Stimulated activated CD8-positive, alpha-beta memory T cell treated with anti-CD3 and anti-CD28 coated beads, Interleukin-12 subunit alpha, Interleukin-12 subunit beta, amount 100 ng/mL, for 1 hour (primary cell): ENCODE data around the gene PIEZO2.
"Not testable (repeated sequence)": the region's sequence is repeated elsewhere in the genome, so short reads cannot be mapped to it uniquely, and the experiment has no call there.

Experiments used
- DNase-seq: peaks from one replicate; pipeline ENCODE4 v3.0.0-alpha.2; 2020; ENCODE audit warnings: low read depth

Gene PIEZO2

GRCh38 chr18:10681581-10682367 is 467.6 kb downstream of the PIEZO2 start:
- no peak for DNase-seq

- DNase-seq, result no peak
Observed at GRCh38 chr18:10680271-10680596, 469.1 kb downstream of the PIEZO2 start.

GRCh38 chr18:10679557-10680270 is 469.7 kb downstream of the PIEZO2 start:
- no peak for DNase-seq

- no peak for DNase-seq
Observed at GRCh38 chr18:10671441-10671840, 477.9 kb downstream of the PIEZO2 start.

GRCh38 chr18:10670856-10671255 is 478.5 kb downstream of the PIEZO2 start:
- no peak for DNase-seq

GRCh38 chr18:10669441-10670100 is 479.8 kb downstream of the PIEZO2 start:
- no peak for DNase-seq

GRCh38 chr18:10663750-10664149 is 485.6 kb downstream of the PIEZO2 start:
- no peak for DNase-seq

- DNase-seq, result no peak
Observed at GRCh38 chr18:10661317-10661716, 488.1 kb downstream of the PIEZO2 start.

- no peak for DNase-seq
Observed at GRCh38 chr18:10660179-10660884, 489.0 kb downstream of the PIEZO2 start.

- no peak for DNase-seq
Observed at GRCh38 chr18:10659594-10659993, 489.8 kb downstream of the PIEZO2 start.

GRCh38 chr18:10659000-10659399 is 490.4 kb downstream of the PIEZO2 start:
- DNase-seq, result no peak

- DNase-seq, result not testable (repeated sequence)
Observed at GRCh38 chr18:10644003-10644402, 505.4 kb downstream of the PIEZO2 start.

- DNase-seq, result not testable (repeated sequence)
Observed at GRCh38 chr18:10642915-10643524, 506.3 kb downstream of the PIEZO2 start.

GRCh38 chr18:10638539-10638885 is 510.9 kb downstream of the PIEZO2 start:
- DNase-seq, result not testable (repeated sequence)

GRCh38 chr18:10637858-10638538 is 511.4 kb downstream of the PIEZO2 start:
- not testable (repeated sequence) for DNase-seq

- DNase-seq, result not testable (repeated sequence)
Observed at GRCh38 chr18:10629076-10629475, 520.3 kb downstream of the PIEZO2 start.

GRCh38 chr18:10626606-10627213 is 522.7 kb downstream of the PIEZO2 start:
- DNase-seq, result not testable (repeated sequence)

GRCh38 chr18:10623606-10624005 is 525.8 kb downstream of the PIEZO2 start:
- not testable (repeated sequence) for DNase-seq

GRCh38 chr18:10622982-10623381 is 526.4 kb downstream of the PIEZO2 start:
- DNase-seq, result not testable (repeated sequence)

GRCh38 chr18:10620670-10621329 is 528.6 kb downstream of the PIEZO2 start:
- not testable (repeated sequence) for DNase-seq
